Liver (tissue), 9 donors: ENCODE measurements around the gene DOK3. TPM values are rescaled to one million over a fixed set of nuclear protein-coding genes. Genes with fewer than 3 reads are reported as not detected.

Experiments used
- DNase-seq: peaks from one replicate; pipeline ENCODE4 v3.0.0-alpha.2; 2017; ENCODE audit warnings: low spot score
- H3K27ac ChIP-seq, 2 donors: one replicate each; pipeline ENCODE4 v1.7.0; 2013; ENCODE audit warnings: inconsistent platforms in 2 of 2, low read length in 2 of 2, control low read depth in 1 of 2, low read depth in 1 of 2, mild to moderate bottlenecking in 1 of 2
- H3K27me3 ChIP-seq, 4 donors: one replicate each; pipeline versions ENCODE4 v1.6.1 to v1.7.0; 2013; ENCODE audit warnings: low read length in 3 of 4, inconsistent platforms in 1 of 4, mild to moderate bottlenecking in 1 of 4, moderate library complexity in 1 of 4; ENCODE audit not compliant: control insufficient read depth in 4 of 4, insufficient read depth in 4 of 4
- H3K36me3 ChIP-seq, 4 donors: one replicate each; pipeline versions ENCODE4 v1.6.1 to v1.7.0; 2013; ENCODE audit warnings: low read length in 3 of 4, mild to moderate bottlenecking in 3 of 4, low read depth in 1 of 4, moderate library complexity in 1 of 4; ENCODE audit not compliant: control insufficient read depth in 4 of 4, insufficient read depth in 3 of 4
- H3K4me1 ChIP-seq, 4 donors: one replicate each; pipeline versions ENCODE4 v1.6.1 to v1.7.0; 2013; ENCODE audit warnings: low read length in 3 of 4, mild to moderate bottlenecking in 3 of 4, moderate library complexity in 1 of 4; ENCODE audit not compliant: control insufficient read depth in 4 of 4, insufficient read depth in 4 of 4
- H3K4me3 ChIP-seq, 3 donors: one replicate each; pipeline versions ENCODE4 v1.6.1 to v1.7.0; 2013; ENCODE audit warnings: low read length in 3 of 3, control low read depth in 1 of 3, low read depth in 1 of 3, mild to moderate bottlenecking in 1 of 3
- H3K9ac ChIP-seq, 2 donors: one replicate each; pipeline ENCODE4 v1.7.0; 2013; ENCODE audit warnings: low read length in 2 of 2, mild to moderate bottlenecking in 2 of 2, moderate library complexity in 2 of 2, control low read depth in 1 of 2, low read depth in 1 of 2
- H3K9me3 ChIP-seq, 4 donors: one replicate each; pipeline versions ENCODE4 v1.6.1 to v1.7.0; 2013; ENCODE audit warnings: low read length in 3 of 4; ENCODE audit not compliant: control insufficient read depth in 4 of 4
- EGR1 ChIP-seq, 2 donors: IDR thresholded peaks; 2 replicates each; pipeline ENCODE4 v1.6.1; 2016 to 2018; ENCODE audit warnings: antibody characterized with exemption in 2 of 2, low read depth in 2 of 2
- FOXA1 ChIP-seq: IDR thresholded peaks from 2 replicates; pipeline ENCODE4 v1.6.1; 2016; ENCODE audit warnings: antibody characterized with exemption
- FOXA2 ChIP-seq: IDR thresholded peaks from 2 replicates; pipeline ENCODE4 v1.6.1; 2016; ENCODE audit warnings: antibody characterized with exemption
- GABPA ChIP-seq, 2 donors: IDR thresholded peaks in 1 of 2; conservative IDR thresholded peaks in 1 of 2; 2 replicates each; pipeline ENCODE4 v1.6.1; 2016; ENCODE audit warnings: antibody characterized with exemption in 2 of 2, mild to moderate bottlenecking in 1 of 2, moderate library complexity in 1 of 2
- HNF4A ChIP-seq, 2 donors: conservative IDR thresholded peaks; 2 replicates each; pipeline ENCODE4 v1.6.1; 2016; ENCODE audit warnings: antibody characterized with exemption in 2 of 2, mild to moderate bottlenecking in 2 of 2
- HNF4G ChIP-seq: IDR thresholded peaks from 2 replicates; pipeline ENCODE4 v1.6.1; 2016; ENCODE audit warnings: antibody characterized with exemption
- JUND ChIP-seq, 2 donors: IDR thresholded peaks; 2 replicates each; pipeline ENCODE4 v1.6.1; 2016; ENCODE audit warnings: antibody characterized with exemption in 2 of 2
- NR2F2 ChIP-seq: IDR thresholded peaks from 2 replicates; pipeline ENCODE4 v1.6.1; 2016; ENCODE audit warnings: antibody characterized with exemption
- RXRA ChIP-seq, 2 donors: IDR thresholded peaks; 2 replicates each; pipeline ENCODE4 v1.6.1; 2017 to 2018; ENCODE audit warnings: antibody characterized with exemption in 2 of 2, mild to moderate bottlenecking in 1 of 2
- TAF1 ChIP-seq: conservative IDR thresholded peaks from 2 replicates; pipeline ENCODE4 v1.6.1; 2016; ENCODE audit warnings: antibody characterized with exemption, mild to moderate bottlenecking
- YY1 ChIP-seq: IDR thresholded peaks from 2 replicates; pipeline ENCODE4 v1.6.1; 2016; ENCODE audit warnings: antibody characterized with exemption, mild to moderate bottlenecking
- WGBS: extraction: QIAGEN DNeasy Blood & Tissue Kit; methylation state at CpG from one replicate; pipeline ENCODE4 v1.1.7; 2013; 5-methylcytosine and 5-hydroxymethylcytosine counted together
- polyA plus RNA-seq, 2 donors: library from polyadenylated mRNA; stranded (reverse) in 1 of 2; unstranded in 1 of 2; fragments of 200-250 nt in 1 of 2; fragments of >200 nt in 1 of 2; fragmentation: Nextera tagmentation in 1 of 2; extraction: Ambion mirVana in 1 of 2; gene quantifications; one replicate each; pipeline versions ENCODE4 v1.2.1 to v1.2.3, GENCODE V29; 2013 to 2015
- total RNA-seq, 2 donors: library from RNA; depleted of rRNA; stranded (reverse); fragments of >200 nt; gene quantifications; one replicate each; pipeline ENCODE4 v1.2.3, GENCODE V29; 2014
- TF ChIP-seq, protein P1 (sequence below): fragments of 150-350 bp; IDR thresholded peaks from 2 replicates; pipeline ENCODE4 v1.5.1; 2017; ENCODE audit warnings: improper control_type of control experiment, low read depth, low read length; ENCODE audit not compliant: missing input control
- TF ChIP-seq, protein P2 (sequence below): IDR thresholded peaks from 2 replicates; pipeline ENCODE4 v1.6.1; 2016; ENCODE audit warnings: antibody characterized with exemption
- TF ChIP-seq, protein P3 (sequence below): IDR thresholded peaks from 2 replicates; pipeline ENCODE4 v1.6.1; 2016; ENCODE audit warnings: antibody characterized with exemption, mild to moderate bottlenecking
- donor health status: healthy.
- donor health status: healthy.
- donor health status: healthy.
- donor health status: healthy.
- donor health status: healthy.

Gene DOK3
- total and polyA plus RNA-seq, 4 donors: 1.7 to 19.2 (median 6.6) TPM

DNA sequence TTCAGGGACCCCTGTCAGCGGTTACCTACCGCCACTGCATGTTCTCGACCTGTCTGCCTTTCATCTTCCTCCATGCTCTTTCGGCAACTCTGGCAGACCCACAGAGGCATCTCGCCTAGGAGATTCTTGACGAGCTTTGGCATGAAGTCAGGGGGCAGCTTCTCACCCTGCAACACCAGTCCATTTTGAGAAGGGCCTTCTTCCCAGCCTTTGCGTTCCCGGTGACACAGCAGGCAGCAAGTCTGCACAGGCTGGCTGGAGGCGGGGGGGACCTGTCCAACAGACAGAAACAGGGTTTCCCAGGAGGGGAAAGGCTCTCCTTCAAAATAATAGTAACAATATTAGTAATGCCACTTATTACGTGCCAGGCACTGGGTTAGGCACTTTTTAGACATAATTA is 29.2 kb upstream of the DOK3 start (continued):
- TF ChIP-seq, protein P1, sequence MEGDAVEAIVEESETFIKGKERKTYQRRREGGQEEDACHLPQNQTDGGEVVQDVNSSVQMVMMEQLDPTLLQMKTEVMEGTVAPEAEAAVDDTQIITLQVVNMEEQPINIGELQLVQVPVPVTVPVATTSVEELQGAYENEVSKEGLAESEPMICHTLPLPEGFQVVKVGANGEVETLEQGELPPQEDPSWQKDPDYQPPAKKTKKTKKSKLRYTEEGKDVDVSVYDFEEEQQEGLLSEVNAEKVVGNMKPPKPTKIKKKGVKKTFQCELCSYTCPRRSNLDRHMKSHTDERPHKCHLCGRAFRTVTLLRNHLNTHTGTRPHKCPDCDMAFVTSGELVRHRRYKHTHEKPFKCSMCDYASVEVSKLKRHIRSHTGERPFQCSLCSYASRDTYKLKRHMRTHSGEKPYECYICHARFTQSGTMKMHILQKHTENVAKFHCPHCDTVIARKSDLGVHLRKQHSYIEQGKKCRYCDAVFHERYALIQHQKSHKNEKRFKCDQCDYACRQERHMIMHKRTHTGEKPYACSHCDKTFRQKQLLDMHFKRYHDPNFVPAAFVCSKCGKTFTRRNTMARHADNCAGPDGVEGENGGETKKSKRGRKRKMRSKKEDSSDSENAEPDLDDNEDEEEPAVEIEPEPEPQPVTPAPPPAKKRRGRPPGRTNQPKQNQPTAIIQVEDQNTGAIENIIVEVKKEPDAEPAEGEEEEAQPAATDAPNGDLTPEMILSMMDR: no peak

DNA sequence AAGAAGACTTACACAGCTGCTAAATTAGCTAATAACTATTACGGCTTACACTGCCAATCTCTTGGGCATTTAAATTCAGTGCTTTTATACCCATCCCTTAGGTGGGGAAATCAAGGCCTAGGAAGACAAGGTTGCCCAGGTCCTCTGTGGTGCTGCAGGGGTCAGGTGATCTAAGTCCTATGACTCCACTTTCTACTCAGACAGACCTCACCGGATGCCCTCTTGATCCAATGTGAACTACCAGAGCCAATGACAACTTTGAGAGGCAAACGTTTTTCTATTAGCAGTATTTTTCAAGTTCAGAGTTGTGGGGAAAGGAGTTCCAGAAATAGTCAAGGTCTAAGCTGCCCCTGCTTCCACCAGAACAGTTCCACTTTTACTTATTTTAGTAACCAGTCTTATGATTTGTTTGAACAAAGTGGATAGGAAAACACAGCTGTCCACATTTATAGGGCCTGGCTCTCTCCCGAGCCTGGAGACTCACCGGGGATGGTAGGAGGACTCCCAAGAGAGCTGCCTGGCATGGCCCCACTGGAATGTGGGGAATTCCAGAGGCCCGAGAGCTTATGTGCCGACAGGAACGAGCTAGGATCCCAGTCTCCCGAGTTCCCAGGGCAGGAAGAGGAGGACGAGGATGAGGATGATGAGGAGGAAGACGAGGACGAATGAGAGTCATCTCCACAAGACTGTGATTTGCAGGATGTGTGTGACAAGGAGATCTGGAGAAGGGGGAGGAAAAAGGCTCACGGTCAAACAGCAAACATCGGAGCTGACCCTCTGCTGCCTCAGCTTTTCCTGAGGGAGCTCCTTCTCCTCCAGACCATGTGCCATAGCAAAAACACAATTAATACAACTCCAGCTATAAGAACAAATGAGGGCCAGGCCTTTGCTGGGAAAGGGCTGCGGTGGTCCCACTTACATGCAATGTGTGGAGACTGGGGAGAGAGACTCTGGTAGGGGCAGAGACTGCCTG is 28.0 kb upstream of the DOK3 start:
- Histone ChIP-seq H3K4me3 (no peak overlapping the region), H3K36me3 (peaks cover 9 to 27% (median 17%) of the 10 kb centered on the region in 4 donors), H3K9ac (no peak overlapping the region), H3K27ac (no peak overlapping the region), H3K4me1 (peaks cover 2 to 16% (median 13%) of the 10 kb centered on the region in 4 donors), H3K27me3 (no peaks in the 10 kb centered on the region), H3K9me3 (no peaks in the 10 kb centered on the region)
- TF ChIP-seq FOXA1 (no peak), FOXA2 (no peak), RXRA (IDR thresholded peaks at IDR 0.05) (no peak), EGR1 (IDR thresholded peaks at IDR 0.05; ENCODE audit: low read depth in 2 of 2) (no peak), NR2F2 (no peak), HNF4G (no peak), TAF1 (no peak)
- TF ChIP-seq, protein P2, sequence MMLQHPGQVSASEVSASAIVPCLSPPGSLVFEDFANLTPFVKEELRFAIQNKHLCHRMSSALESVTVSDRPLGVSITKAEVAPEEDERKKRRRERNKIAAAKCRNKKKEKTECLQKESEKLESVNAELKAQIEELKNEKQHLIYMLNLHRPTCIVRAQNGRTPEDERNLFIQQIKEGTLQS: no peak
- TF ChIP-seq, protein P1: no peak
- TF ChIP-seq, protein P3, sequence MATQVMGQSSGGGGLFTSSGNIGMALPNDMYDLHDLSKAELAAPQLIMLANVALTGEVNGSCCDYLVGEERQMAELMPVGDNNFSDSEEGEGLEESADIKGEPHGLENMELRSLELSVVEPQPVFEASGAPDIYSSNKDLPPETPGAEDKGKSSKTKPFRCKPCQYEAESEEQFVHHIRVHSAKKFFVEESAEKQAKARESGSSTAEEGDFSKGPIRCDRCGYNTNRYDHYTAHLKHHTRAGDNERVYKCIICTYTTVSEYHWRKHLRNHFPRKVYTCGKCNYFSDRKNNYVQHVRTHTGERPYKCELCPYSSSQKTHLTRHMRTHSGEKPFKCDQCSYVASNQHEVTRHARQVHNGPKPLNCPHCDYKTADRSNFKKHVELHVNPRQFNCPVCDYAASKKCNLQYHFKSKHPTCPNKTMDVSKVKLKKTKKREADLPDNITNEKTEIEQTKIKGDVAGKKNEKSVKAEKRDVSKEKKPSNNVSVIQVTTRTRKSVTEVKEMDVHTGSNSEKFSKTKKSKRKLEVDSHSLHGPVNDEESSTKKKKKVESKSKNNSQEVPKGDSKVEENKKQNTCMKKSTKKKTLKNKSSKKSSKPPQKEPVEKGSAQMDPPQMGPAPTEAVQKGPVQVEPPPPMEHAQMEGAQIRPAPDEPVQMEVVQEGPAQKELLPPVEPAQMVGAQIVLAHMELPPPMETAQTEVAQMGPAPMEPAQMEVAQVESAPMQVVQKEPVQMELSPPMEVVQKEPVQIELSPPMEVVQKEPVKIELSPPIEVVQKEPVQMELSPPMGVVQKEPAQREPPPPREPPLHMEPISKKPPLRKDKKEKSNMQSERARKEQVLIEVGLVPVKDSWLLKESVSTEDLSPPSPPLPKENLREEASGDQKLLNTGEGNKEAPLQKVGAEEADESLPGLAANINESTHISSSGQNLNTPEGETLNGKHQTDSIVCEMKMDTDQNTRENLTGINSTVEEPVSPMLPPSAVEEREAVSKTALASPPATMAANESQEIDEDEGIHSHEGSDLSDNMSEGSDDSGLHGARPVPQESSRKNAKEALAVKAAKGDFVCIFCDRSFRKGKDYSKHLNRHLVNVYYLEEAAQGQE: no peak
- WGBS: 46% methylated on average over 15 of the region's 15 CpGs
- no peak for DNase-seq

DNA sequence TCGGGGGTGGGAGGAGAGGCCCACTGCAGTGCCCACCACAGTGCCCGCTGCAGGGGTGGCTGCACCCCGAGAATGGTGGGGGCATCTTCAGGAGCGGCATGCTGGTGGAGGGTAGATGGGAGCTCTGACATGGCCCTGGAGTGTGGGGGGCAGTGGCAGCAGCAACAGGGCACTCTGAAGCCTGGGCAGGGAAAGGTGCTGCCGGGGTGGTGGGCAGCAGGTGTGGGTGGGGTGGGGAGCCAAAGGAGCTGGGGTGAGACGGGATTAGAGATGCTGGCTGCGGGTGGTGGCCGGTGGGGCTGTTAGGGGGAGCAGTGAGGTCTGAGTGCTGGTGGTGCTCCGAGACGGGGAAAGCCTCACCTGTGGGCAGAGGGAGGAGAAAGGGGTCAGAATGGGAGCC is 26.8 kb upstream of the DOK3 start:
- Histone ChIP-seq H3K9ac (no peak overlapping the region), H3K36me3 (peaks cover 9 to 38% (median 21%) of the 10 kb centered on the region in 4 donors), H3K4me3 (no peak overlapping the region), H3K9me3 (no peaks in the 10 kb centered on the region), H3K4me1 (peaks cover 2 to 16% (median 13%) of the 10 kb centered on the region in 4 donors), H3K27me3 (no peaks in the 10 kb centered on the region), H3K27ac (no peak overlapping the region)
- 94% methylated on average over 10 of the region's 10 CpGs for WGBS
- DNase-seq: no peak
- TF ChIP-seq GABPA (IDR thresholded peaks at IDR 0.05 in 1 of 2, conservative IDR thresholded peaks at IDR 0.05 in 1 of 2) (no peak), JUND (IDR thresholded peaks at IDR 0.05) (no peak), HNF4A (conservative IDR thresholded peaks at IDR 0.05) (no peak), NR2F2 (no peak), FOXA2 (no peak), YY1 (no peak), TAF1 (no peak), FOXA1 (no peak)
- TF ChIP-seq, protein P2: no peak
- TF ChIP-seq, protein P3: no peak
